LNCaP clone FGC (cell line): ENCODE results near the gene ERAS.
"Not testable (repeated sequence)": the region's sequence is repeated elsewhere in the genome, so short reads cannot be mapped to it uniquely, and the experiment has no call there.

Source experiments
- DNase-seq: peaks from one replicate; pipeline ENCODE4 v3.0.0-alpha.2; 2011; ENCODE audit warnings: low read depth
- H3K4me3 ChIP-seq: 2 replicates; pipeline ENCODE4 v1.5.1; 2011; ENCODE audit warnings: mild to moderate bottlenecking, low read depth, low read length, control low read depth
- TF ChIP-seq, protein P1 (sequence below): IDR thresholded peaks from 2 replicates; pipeline ENCODE4 v1.5.1; 2012; ENCODE audit warnings: mild to moderate bottlenecking; ENCODE audit not compliant: control insufficient read depth, insufficient read depth; ENCODE audit errors: extremely low read depth

ERAS gene

GRCh38 chrX:48833542-48834138, 7.3 kb downstream of the ERAS start:
- TF ChIP-seq, protein P1, sequence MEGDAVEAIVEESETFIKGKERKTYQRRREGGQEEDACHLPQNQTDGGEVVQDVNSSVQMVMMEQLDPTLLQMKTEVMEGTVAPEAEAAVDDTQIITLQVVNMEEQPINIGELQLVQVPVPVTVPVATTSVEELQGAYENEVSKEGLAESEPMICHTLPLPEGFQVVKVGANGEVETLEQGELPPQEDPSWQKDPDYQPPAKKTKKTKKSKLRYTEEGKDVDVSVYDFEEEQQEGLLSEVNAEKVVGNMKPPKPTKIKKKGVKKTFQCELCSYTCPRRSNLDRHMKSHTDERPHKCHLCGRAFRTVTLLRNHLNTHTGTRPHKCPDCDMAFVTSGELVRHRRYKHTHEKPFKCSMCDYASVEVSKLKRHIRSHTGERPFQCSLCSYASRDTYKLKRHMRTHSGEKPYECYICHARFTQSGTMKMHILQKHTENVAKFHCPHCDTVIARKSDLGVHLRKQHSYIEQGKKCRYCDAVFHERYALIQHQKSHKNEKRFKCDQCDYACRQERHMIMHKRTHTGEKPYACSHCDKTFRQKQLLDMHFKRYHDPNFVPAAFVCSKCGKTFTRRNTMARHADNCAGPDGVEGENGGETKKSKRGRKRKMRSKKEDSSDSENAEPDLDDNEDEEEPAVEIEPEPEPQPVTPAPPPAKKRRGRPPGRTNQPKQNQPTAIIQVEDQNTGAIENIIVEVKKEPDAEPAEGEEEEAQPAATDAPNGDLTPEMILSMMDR = 0 out of 2 replicates have a peak, but pooled peaks have one; percentile 9
- no peak overlapping the region for H3K4me3 ChIP-seq
- DNase-seq = no peak

DNA sequence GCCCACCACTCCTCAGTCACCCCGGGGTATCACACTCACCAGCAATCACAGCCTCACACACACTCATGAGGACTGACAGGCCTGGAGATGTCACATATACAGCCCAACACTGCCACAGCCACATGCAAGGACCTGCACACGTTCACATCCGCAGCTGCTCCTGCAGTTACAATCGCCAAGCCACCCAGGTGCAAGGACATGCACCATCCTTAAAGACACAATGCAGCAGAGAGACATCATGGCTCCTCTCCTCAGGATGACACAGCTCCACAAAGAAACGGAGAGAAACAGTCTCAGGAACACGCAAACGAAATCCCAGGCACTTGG, 8.0 kb downstream of the ERAS start:
- peak overlapping the region; percentile 54 for H3K4me3 ChIP-seq
- DNase-seq = no peak
- TF ChIP-seq, protein P1 = no peak

DNA sequence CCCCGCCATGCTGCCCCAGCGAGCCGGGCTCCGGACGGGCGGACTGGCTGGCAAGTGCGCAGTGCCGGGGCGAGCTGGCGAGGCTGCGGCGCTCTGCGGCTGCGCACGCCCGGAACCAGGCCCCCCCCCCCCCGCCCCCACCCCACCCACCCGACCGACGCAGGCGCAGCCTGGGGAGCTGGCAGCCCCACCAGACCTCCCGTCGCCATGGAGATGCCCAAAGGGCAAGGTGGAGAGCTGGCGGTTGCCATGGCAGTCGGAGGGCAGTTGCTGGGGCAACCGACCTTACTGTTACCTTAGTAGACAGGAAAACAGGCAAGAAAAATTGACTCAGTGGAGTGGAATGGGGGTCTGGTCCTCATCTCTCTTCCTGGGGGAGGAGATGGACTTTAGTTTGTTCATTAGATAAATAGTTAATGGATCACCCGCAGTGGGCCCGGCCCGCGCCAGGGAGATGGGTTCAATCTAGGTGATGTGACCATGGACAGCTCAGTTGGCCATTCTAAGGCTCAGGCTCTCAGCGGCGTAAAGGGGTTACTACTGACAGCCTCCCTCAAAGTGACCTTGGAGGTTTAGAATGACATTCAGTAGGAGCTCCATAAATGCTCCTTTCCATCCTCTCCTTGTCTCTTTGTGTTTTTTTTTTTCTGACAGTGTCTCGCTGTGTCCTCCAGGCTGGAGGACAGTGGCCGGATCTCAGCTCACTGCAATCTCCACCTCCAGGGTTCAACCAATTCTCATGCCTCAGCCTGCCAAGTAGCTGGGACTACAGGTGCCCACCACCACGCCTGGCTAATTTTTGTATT, 9.4 kb downstream of the ERAS start, which contains the start of gene PCSK1N:
PCSK1N (minus strand) TSS at position 87 of the 806 bp plus-strand sequence; CDS start at position 9, 78 bp downstream.
- TF ChIP-seq, protein P1 = no peak
- no peak for DNase-seq
- H3K4me3 ChIP-seq = peak within 1 kb of the TSS; percentile 54

GRCh38 chrX:48839686-48840085, 13.4 kb downstream of the ERAS start:
- no peak overlapping the region for H3K4me3 ChIP-seq
- TF ChIP-seq, protein P1 = no peak
- DNase-seq = no peak

DNA sequence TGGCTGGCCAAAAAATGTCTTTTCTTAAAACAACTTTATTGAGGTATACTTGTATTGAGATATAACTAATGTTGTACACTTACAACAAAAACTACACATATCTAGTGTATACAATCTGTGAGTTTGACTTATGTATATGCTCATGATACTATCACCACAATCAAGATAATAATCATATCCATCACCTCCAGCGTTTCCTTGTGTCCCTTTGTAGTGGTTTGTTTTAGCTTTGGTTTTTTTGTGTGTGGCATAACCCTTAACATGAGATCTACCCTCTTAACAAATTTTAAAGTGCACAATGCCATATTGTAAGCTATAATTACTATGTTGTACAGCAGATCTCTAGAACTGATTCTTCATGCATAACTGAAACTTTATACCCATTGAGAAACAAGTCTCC, 22.5 kb downstream of the ERAS start:
- no peak for DNase-seq
- TF ChIP-seq, protein P1 = no peak
- no peak overlapping the region for H3K4me3 ChIP-seq

GRCh38 chrX:48852857-48853256, 26.5 kb downstream of the ERAS start:
- no peak overlapping the region for H3K4me3 ChIP-seq
- TF ChIP-seq, protein P1 = no peak
- DNase-seq = no peak

GRCh38 chrX:48853494-48853893, 27.2 kb downstream of the ERAS start:
- DNase-seq, H3K4me3 ChIP-seq: not testable (repeated sequence)

DNA sequence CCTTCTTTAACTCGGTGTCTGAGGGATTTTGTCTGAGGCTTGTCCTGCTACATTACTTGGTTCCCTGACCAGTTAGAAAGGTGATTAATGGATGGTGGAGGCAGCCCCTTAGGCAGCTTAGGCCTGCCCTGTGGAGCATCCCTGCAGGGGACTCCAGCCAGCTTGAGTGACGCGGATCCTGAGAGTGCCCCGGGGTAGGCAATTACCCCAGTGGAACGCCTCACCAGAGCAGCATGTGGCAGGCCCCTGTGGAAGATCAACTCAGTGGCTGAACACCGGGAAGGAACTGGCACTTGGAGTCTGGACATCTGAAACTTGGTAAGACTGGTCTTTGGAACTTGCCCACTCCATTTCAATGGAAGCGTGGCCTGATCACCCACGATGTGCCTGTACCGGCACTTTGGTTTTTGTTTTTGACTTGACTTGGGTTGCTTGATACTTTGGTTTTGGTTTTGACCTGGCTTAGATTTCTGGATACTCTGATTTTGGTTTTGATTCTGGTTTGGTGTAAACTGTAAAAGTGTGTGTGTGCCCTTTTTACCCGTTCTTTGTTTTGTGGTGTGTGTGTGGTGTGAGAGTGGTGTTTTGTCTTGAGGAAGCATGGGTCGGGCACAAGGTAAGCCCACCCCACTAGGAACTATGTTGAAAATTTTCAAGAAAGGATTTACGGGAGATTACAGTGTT, 27.9 kb downstream of the ERAS start:
- not testable (repeated sequence) for H3K4me3 ChIP-seq

More for the DNA sequence above, 27.9 kb downstream of the ERAS start:
- DNase-seq = not testable (repeated sequence)
